HG02798 (cell line): Measurements from ENCODE around the gene GMPR2.

Source experiments
- ATAC-seq: cut with Tn5 transposase; IDR thresholded peaks from one replicate; pipeline ENCODE4 v1.9.1; 2021; ENCODE audit warnings: mild to moderate bottlenecking; ENCODE audit not compliant: unreplicated experiment, poor library complexity

The GMPR2 gene

GRCh38 chr14:24263848-24264247 is 31.1 kb downstream of the GMPR2 start:
- ATAC-seq, result no peak

- ATAC-seq, result no peak
Measured at GRCh38 chr14:24264298-24264697, 31.6 kb downstream of the GMPR2 start.

DNA sequence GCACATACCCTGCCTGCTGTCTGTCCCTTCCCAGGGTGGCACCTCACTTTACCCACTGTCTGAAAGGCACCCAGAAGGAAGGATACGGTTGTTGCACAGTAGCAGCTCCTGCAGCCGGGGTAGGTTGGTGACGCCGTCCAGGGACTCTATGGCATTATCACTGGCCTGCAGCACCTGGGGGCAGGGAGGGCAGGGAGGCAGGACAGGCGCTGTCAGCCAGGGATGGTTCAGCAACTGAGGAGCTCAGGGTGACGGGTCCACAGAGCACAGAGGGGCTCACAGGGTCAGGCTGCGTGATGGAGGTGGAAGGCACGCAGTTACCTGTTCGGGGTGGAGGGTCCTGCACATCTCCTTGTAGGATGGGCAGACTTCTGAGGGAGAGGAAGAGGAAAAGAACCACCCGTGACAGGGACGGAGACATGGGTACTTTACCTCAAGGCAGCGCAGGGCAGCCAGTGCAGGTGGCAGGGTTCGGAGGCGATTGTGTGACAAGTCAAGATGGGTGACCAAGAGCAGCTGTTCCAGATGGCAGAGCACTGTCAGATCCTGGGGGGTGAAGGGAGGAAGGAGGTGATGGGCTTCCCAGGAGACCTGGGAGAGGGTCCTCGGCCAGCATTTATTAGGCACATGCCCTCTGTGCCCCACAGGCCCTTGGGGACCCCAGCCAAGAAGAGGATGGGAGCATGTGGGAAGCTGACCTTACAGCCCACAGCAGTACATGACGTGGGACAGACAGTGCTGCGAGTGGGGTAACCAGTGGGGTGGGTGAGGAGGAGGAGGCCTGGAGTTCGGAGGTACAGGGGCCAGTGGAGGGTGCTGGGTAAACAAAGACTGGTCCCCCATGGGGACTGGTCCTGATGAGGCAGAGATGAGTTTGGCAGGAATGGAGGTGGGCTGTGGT is 33.9 kb downstream of the GMPR2 start:
- no peak for ATAC-seq

- ATAC-seq, result no peak
Measured at GRCh38 chr14:24267516-24267915, 34.8 kb downstream of the GMPR2 start.

GRCh38 chr14:24268225-24268624 is 35.5 kb downstream of the GMPR2 start:
- ATAC-seq, result no peak

DNA sequence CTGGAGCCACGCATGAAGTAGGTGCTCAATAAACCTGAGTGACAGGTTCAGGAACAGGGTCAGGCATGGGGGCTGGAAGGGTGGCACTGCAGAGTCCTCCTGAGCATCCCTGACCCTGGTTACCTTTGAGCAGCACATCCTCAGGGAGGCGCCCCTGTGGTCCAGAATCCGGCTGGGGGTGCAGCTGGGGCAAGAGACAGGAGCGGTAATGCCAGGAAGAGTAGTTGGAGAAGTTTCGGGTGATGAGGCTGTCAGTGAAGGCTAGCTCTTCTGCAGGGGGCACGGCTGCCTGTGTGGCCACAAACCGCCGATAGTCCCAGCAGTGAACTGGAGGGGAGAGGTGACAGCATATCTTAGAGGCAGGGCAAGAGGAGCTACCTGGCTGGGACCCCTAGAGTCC is 36.6 kb downstream of the GMPR2 start:
- no peak for ATAC-seq

DNA sequence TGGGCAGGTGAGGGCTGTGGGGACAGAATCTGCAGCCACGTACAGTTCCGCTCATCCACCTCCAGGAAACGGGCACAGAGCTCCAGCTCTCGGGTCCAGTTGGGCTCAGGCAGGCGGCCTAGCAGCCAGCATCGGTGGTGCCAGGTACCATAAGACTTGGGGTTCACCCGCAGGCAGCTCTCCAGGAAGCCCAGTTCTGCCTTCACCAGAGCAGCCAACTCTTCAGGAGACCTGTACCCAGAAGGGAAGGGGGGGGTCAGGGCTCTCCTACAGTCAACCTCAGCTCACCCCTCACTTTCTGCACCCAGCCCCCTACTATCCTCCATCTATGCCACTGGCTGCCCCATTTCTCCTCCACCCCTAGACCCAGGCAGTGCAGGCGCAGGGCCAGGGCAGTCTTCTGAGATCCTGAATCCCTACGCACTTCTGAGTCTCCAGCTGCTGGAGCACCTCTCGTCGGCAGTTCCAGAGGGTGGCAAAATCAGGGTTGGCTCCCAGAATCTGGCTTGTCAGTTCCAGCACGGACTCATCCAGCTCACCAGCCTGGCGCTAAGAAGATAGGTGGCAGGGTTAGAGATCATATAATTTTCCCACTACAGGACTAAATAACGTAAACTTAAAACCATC is 37.3 kb downstream of the GMPR2 start:
- no peak for ATAC-seq

DNA sequence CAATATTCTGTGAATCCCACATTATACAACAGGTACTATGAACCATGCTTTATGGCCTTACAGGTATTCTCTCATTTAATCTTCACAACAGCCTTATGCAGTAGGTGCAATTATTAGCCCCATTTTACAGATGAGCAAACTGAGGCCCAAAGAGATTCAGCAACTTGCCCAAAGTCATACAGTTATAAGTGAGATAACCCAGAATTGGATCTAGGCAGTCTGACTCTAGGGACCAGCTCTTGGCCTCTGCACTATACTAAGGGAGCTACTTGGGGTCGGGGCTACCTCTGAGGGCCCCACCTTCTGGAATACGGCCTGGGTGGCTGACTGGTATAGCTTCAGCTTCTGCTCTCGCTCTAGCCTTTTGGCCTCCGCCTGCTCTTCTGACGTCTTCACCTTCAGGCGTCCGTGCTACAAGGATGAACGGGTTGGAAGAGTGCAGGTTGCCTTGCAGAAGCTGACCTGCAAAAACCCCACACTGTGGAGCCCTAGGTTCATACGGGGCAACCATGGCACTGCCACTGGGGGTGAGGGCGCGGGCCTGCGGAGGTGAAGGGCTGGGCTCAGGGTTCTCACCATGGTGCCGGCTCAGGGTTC is 37.9 kb downstream of the GMPR2 start:
- ATAC-seq, result no peak

DNA sequence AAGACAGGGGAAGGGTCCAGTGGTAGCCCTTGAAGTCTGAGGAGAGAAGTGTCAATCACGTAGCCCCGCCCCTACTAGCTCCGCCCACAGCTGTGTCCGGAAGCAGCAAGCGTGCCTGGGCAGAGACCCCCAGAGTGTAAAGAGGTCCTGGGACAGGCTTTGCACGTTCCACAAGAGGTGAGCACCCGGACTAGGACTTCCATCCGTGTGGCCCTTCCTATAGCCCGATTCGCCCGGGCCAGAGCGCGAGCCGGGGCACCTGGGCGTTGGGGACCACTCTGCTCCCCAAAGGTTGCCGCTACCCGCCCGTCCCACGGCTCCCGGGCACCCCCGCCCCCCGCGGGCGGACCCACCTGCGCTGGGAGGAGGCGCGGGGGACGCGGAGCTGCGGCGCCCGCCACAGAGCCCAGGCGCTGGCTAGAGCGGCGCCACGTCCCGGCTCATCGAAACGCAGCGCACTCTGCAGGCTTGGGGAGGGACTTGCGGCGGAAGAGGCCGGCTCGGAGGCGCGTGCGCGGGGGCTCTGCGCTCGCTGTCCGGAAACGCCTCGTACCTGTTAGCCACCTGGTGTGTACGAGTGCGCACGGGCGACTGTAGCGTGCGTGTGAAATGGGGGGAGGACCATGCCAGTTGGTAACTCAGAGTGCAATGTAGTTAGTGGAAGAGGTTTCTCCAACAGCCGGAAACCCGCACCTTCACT is 38.6 kb downstream of the GMPR2 start, which contains the start of gene RABGGTA:
RABGGTA (minus strand) TSS at position 464 of the 700 bp plus-strand sequence. CDS start 482 bp downstream, outside the sequence.
- peak; percentile 89 for ATAC-seq

GRCh38 chr14:24271834-24272263 is 39.1 kb downstream of the GMPR2 start:
- no peak for ATAC-seq

DNA sequence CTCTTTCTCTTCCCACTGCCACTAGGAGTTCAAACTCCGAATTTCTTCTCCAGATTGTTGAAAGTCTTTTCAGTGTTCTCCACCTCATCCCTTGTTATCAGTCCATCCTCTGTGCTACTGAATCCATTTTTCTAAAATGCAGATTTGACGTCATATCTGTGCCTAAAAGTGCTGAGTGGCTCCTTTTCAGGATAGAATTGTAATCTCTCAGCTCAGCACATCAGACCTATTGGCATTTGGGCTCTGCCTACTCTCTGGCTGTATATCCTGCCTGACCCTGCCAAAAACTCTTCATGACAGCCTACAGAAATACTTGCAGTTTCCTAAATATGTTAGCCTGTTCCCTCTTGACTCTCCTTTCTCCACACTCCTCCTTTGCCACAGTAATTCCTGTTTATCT is 39.7 kb downstream of the GMPR2 start:
- no peak for ATAC-seq

GRCh38 chr14:24273422-24273998 is 40.8 kb downstream of the GMPR2 start:
- no peak for ATAC-seq

- ATAC-seq, result peak; percentile 37
Measured at GRCh38 chr14:24274101-24274543, 41.4 kb downstream of the GMPR2 start.

GRCh38 chr14:24277071-24277470 is 44.3 kb downstream of the GMPR2 start:
- ATAC-seq, result no peak

DNA sequence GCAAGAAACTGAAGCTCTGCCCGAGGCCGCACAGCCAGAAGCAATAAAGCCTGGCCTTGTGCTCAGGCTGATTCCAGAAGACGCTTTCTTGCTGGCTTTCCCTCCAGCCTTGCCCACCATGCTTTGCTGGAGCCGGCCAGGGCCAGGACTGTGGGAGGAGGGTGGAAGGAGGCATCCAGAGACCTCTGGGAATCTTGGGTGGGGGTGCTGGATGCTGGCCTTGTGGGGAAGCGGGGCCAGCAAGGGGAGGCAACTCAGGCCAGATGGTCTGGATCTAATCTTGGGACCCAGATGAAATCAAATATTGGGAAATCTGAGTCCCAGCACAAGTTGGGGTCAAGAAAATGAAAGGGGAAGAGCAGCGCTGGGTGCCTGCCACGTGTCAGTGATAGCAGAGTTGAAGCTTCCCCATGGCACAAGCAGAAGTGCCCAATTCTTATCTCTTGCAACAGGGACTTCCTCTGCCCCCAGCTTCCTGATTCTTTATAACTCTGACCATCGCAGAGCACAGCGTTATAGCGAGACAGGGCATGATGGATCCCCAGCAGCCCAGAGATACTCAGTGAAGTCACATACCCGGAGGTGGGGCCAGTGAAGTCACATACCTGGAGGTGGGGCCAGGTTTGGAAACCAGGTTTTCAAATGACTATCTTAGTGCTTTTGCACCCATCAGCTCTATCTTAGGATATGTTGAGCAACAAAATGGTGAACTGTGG is 45.0 kb downstream of the GMPR2 start:
- no peak for ATAC-seq

DNA sequence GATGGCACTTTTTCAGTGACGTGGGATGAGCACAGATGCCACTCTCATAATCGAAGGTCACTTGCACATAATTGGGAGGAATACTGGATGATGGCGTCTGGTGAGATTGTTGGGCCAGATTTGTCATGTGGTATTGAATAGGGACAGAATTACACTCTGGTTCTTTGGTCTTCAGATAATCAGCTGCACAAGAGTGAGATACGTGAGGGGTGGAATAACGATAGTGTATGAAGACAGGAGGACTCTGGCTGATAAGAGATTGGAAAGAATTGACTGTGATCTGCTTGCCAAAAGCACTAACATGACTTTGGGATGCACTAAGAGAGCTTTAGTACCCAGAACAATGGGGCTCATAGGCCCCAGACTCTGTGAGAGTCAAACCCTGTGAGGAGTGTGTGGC is 45.7 kb downstream of the GMPR2 start:
- ATAC-seq, result no peak

DNA sequence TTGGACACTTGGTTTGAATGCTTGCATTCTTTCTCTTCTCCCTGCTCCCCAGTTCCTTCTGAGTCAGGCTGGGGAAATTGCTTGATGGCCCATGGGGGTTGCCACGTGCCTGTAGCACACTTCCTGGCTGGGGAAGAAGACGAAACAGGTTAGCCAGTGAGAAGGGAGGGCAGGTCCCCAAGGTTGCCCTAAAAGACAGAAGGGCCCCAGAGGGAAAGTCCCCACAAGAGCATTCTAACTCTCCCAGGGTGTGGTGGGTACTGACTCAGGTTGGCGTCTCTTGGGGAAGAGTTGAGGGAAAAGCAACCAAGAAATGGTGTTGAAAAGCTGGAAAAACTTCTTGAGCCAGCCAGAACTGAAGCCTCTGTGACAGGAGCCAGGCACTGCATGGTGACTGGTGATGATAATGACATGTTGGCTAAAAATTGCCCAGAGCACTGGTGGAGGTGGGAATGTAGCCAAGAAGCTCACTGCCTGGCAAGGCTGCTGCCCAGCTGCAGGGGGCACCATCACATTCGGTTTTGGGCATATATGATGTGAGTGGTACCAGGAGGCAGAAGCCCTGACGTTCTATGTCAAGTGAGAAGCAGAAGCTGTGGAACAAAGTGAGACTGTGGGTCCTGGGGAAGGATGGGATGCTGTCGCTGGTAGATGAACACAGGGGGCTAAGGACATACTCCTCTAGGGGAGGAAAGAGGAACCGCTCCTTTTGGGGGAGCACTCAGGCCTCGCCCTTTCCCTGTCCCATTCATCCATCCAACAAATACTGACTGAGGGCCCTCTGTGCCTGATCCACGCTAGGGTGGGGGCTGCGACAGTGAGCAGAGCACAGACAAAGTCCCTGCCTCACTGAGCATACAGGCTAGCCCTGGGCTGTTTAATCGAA is 46.8 kb downstream of the GMPR2 start:
- ATAC-seq, result peak; percentile 70

DNA sequence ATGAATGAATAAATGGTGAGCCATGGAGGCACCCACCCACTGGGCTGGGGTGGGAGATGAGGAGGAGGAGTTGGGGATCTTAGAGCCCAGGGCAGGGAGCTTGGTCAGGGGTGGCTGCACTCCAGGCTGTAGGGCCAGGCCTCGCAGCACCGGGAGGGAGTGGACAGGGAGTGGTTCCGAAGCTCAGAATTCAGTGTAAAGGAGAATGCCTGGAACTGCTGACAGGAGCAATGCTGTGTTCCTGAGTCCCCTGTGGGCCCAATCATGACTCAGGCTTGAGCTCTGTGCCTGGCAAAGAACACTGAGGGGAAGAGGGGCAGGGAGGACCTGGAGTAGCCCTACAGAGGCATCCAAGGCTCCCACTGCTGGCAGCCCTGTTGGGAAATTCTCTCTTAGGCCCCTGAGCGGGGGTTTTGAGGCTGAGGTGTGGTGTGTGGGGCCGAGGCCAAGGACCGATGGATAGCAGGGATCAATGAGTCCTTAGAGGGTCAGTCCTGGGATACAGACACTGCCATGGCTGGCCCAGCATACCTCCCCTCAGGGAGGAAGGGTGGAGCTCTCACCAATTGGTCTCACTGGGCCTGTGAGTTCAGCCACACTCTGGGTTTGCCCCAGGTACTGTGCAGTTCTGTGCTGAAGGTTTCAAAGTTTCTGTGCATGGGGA is 48.2 kb downstream of the GMPR2 start:
- ATAC-seq, result no peak
